A549 treated with AZD9567 at 1 μM for 4 hours (cell line): Measurements from ENCODE around the gene NEK2. TPM values are rescaled to one million over a fixed set of nuclear protein-coding genes. Genes with fewer than 3 reads are reported as not detected.

Experiments used
- total RNA-seq: library from RNA; stranded (reverse); fragments of 200-300 nt; extraction: Qiagen RNA extraction; gene quantifications from 5 replicates; pipeline ENCODE4 v1.2.3, GENCODE V29; 2022; ENCODE audit not compliant: insufficient read depth

The NEK2 gene
- 36.8 to 45.0 TPM (median 40.1 TPM) in 5 replicates for total RNA-seq

GRCh38 chr1:211675230-211676105 lies at the start of gene NEK2:
Gene NEK2 (minus strand): TSS chr1:211675621. CDS start chr1:211675479, 142 bp downstream.

Other genes with a start within 250 kb of the NEK2 start
- gene RD3, start 183.5 kb downstream of the NEK2 start, total RNA-seq = not detected in 5 replicates
- gene SLC30A1, start 96.5 kb downstream of the NEK2 start, total RNA-seq = 18.4 to 28.6 TPM (median 23.8 TPM) in 5 replicates
- 18.3 to 28.9 TPM (median 24.5 TPM) in 5 replicates for gene LPGAT1, start 155.1 kb upstream of the NEK2 start, total RNA-seq